Measurements from ENCODE around the gene MEX3C.

DNA sequence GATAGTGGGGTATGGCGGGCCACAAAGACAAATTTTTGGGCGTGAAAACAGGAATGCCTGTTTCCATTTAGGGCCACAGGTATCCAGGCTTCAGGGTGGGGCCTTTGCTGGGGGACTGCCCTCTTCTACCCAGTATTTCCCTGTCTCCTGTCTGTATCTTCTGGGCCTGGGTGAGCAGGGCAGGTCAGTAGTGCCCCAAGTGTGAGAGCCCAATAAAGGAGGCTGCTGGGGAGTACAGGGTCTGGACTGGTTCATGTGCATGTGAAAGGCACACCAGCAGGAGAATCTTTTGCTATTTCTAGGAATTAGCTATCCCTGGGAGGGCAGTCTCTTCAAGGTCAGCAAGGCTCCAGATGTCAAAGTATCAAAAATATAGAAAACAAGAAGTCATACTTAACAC is 71.5 kb downstream of the MEX3C start:
- TF ChIP-seq, protein P1, sequence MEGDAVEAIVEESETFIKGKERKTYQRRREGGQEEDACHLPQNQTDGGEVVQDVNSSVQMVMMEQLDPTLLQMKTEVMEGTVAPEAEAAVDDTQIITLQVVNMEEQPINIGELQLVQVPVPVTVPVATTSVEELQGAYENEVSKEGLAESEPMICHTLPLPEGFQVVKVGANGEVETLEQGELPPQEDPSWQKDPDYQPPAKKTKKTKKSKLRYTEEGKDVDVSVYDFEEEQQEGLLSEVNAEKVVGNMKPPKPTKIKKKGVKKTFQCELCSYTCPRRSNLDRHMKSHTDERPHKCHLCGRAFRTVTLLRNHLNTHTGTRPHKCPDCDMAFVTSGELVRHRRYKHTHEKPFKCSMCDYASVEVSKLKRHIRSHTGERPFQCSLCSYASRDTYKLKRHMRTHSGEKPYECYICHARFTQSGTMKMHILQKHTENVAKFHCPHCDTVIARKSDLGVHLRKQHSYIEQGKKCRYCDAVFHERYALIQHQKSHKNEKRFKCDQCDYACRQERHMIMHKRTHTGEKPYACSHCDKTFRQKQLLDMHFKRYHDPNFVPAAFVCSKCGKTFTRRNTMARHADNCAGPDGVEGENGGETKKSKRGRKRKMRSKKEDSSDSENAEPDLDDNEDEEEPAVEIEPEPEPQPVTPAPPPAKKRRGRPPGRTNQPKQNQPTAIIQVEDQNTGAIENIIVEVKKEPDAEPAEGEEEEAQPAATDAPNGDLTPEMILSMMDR (IDR thresholded peaks at IDR 0.05) = no peak
- no peak for TF ChIP-seq POLR2A (IDR thresholded peaks at IDR 0.05)

All from right lobe of liver (tissue), 4 donors.